HepG2 (cell line): ENCODE measurements around the gene PIEZO2. TPM values are rescaled to one million over a fixed set of nuclear protein-coding genes. Genes with fewer than 3 reads are reported as not detected.

Experiments
- AKNA ChIP-seq: sonication (generic); formaldehyde crosslinking; IDR thresholded peaks from 2 replicates; pipeline ENCODE4 v1.4.0; 2020; ENCODE audit warnings: missing genetic modification reagents, borderline replicate concordance
- CBX1 ChIP-seq: IDR thresholded peaks from one replicate; pipeline ENCODE4 v1.6.1; 2016; ENCODE audit warnings: antibody characterized with exemption, low read depth
- ETV6 ChIP-seq: sonication (generic); formaldehyde crosslinking; conservative IDR thresholded peaks from 2 replicates; pipeline ENCODE4 v1.4.0; 2020; ENCODE audit warnings: missing genetic modification reagents
- NONO ChIP-seq, 2 experiments: fragments of 450-650 bp in 1 of 2; sonication (generic) in 1 of 2; formaldehyde crosslinking in 1 of 2; IDR thresholded peaks in 1 of 2; conservative IDR thresholded peaks in 1 of 2; 2 replicates each; pipeline versions ENCODE4 v1.6.1 to v1.8.0; 2017 to 2022; ENCODE audit warnings: mild to moderate bottlenecking in 1 of 2, missing genetic modification reagents in 1 of 2, moderate library complexity in 1 of 2
- PTBP1 ChIP-seq: fragments of 200-400 bp; formaldehyde crosslinking; IDR thresholded peaks from 2 replicates; pipeline ENCODE4 v1.6.1; 2018; ENCODE audit warnings: low read length, low read depth; ENCODE audit not compliant: poor library complexity, severe bottlenecking
- RFX5 ChIP-seq: IDR thresholded peaks from 2 replicates; pipeline ENCODE4 v1.6.1; 2011; ENCODE audit warnings: low read depth, low read length, improper control_type of control experiment
- SPEN ChIP-seq: sonication (generic); formaldehyde crosslinking; IDR thresholded peaks from 2 replicates; pipeline ENCODE4 v1.5.1; 2020; ENCODE audit warnings: low read depth, mild to moderate bottlenecking, missing genetic modification reagents
- TMF1 ChIP-seq: sonication (generic); formaldehyde crosslinking; IDR thresholded peaks from 2 replicates; pipeline ENCODE4 v1.8.1; 2022; ENCODE audit warnings: low read depth, missing genetic modification reagents
- ZFP90 ChIP-seq: sonication (generic); formaldehyde crosslinking; IDR thresholded peaks from 2 replicates; pipeline ENCODE4 v1.8.0; 2022; ENCODE audit warnings: missing genetic modification reagents, mild to moderate bottlenecking, inconsistent platforms, borderline replicate concordance
- ZNF318 ChIP-seq: sonication (generic); formaldehyde crosslinking; IDR thresholded peaks from 2 replicates; pipeline ENCODE4 v1.4.0; 2020; ENCODE audit warnings: mild to moderate bottlenecking, missing genetic modification reagents
- ZNF343 ChIP-seq: sonication (generic); formaldehyde crosslinking; IDR thresholded peaks from 2 replicates; pipeline ENCODE4 v1.4.0; 2020; ENCODE audit warnings: mild to moderate bottlenecking, missing genetic modification reagents
- ZNF614 ChIP-seq: IDR thresholded peaks from 2 replicates; pipeline ENCODE4 v1.6.1; 2018; ENCODE audit warnings: missing biosample characterization, missing genetic modification reagents, inconsistent platforms, borderline replicate concordance
- polyA plus RNA-seq, 8 experiments: library from polyadenylated mRNA; depleted of rRNA in 3 of 8; stranded (reverse) in 7 of 8; unstranded in 1 of 8; fragments of >200 nt; fragmentation: Illumina TruSeq in 4 of 8; extraction: Trizol in 4 of 8; gene quantifications; 2 replicates each; pipeline versions ENCODE4 v1.2.1 to v1.2.3, GENCODE V29; 2011 to 2016; ENCODE audit warnings: low read depth in 4 of 8, missing spikeins in 1 of 8, mixed read lengths in 1 of 8; ENCODE audit not compliant: insufficient read depth in 1 of 8
- total RNA-seq, 5 experiments: library from RNA; depleted of rRNA; stranded (reverse); fragments of >200 nt; fragmentation: Illumina TruSeq; extraction: Trizol; gene quantifications; 2 replicates each; pipeline ENCODE4 v1.2.3, GENCODE V29; 2016; ENCODE audit warnings: low read depth in 1 of 5

Gene PIEZO2
- total and polyA plus RNA-seq, 2 of the 13 experiments (the other 11 are each of a cell fraction or from before 2014, with no cell fraction given), result 15.2 to 27.2 TPM

- TF ChIP-seq ZNF318 (CRISPR knock-in tag) (no peak), TMF1 (CRISPR knock-in tag) (no peak), ZNF343 (CRISPR knock-in tag) (no peak), AKNA (CRISPR knock-in tag) (no peak), CBX1 (no peak), ZFP90 (CRISPR knock-in tag) (no peak), ZNF614 (CRISPR knock-in tag) (no peak), ETV6 (CRISPR knock-in tag) (no peak), PTBP1 (no peak), NONO (IDR thresholded peaks at IDR 0.05) (no peak), NONO (CRISPR knock-in tag; conservative IDR thresholded peaks at IDR 0.05) (no peak), SPEN (CRISPR knock-in tag) (no peak), RFX5 (no peak)
- TF ChIP-seq, all 625 proteins: peak for 33
These were observed 236.4 kb downstream of the PIEZO2 start (continued) for GRCh38 chr18:10912790-10913545.
